Stomach (tissue), 9 donors: ENCODE results near the gene MFSD12. TPM values are rescaled to one million over a fixed set of nuclear protein-coding genes. Genes with fewer than 3 reads are reported as not detected.

ENCODE experiments used
- DNase-seq, 2 donors: peaks; one replicate each; pipeline versions ENCODE4 v3.0.0 to v3.0.0-alpha.2; 2013 to 2019
- H3K27ac ChIP-seq, 5 donors: fragments of 200-600 bp in 4 of 5; sonication (generic) in 4 of 5; one replicate each; pipeline ENCODE4 v1.5.1; 2013 to 2019; ENCODE audit warnings: mild to moderate bottlenecking in 1 of 5, moderate library complexity in 1 of 5
- H3K27me3 ChIP-seq, 3 donors: fragments of 200-600 bp; sonication (generic); one replicate each; pipeline ENCODE4 v1.5.1; 2017 to 2019; ENCODE audit warnings: mixed run types in 1 of 3
- H3K36me3 ChIP-seq, 4 donors: fragments of 200-600 bp; sonication (generic); 1 replicate in 3 of 4; 2 replicates in 1 of 4; pipeline ENCODE4 v1.5.1; 2016 to 2019
- H3K4me1 ChIP-seq, 4 donors: fragments of 200-600 bp; sonication (generic); one replicate each; pipeline ENCODE4 v1.5.1; 2016 to 2019
- H3K4me3 ChIP-seq, 4 donors: fragments of 200-600 bp; sonication (generic) in 3 of 4; one replicate each; pipeline ENCODE4 v1.5.1; 2016 to 2019; ENCODE audit warnings: mild to moderate bottlenecking in 1 of 4
- H3K9me3 ChIP-seq, 4 donors: fragments of 200-600 bp; sonication (generic); one replicate each; pipeline ENCODE4 v1.5.1; 2016 to 2019
- CTCF ChIP-seq, 7 experiments: fragments of 450-650 bp in 4 of 7; fragments of 200-600 bp in 3 of 7; sonication (generic) in 3 of 7; IDR thresholded peaks; one replicate each; pipeline ENCODE4 v1.5.1; 2016 to 2019; ENCODE audit warnings: antibody characterized with exemption in 7 of 7, control low read depth in 2 of 7, mild to moderate bottlenecking in 1 of 7
- EP300 ChIP-seq: sonication (generic); formaldehyde crosslinking; IDR thresholded peaks from one replicate; pipeline ENCODE4 v1.6.1; 2017; ENCODE audit warnings: antibody characterized with exemption
- POLR2A ChIP-seq, 4 donors: fragments of 450-650 bp; IDR thresholded peaks; one replicate each; pipeline ENCODE4 v1.6.1; 2016; ENCODE audit warnings: antibody characterized with exemption in 4 of 4, control low read depth in 2 of 4, mild to moderate bottlenecking in 1 of 4, moderate library complexity in 1 of 4
- POLR2AphosphoS5 ChIP-seq, 3 donors: sonication (generic); formaldehyde crosslinking; IDR thresholded peaks; one replicate each; pipeline ENCODE4 v1.6.1; 2016; ENCODE audit warnings: antibody characterized with exemption in 3 of 3
- WGBS, 5 donors: extraction: QIAGEN DNeasy Blood & Tissue Kit in 3 of 5; methylation state at CpG; one replicate each; pipeline versions ENCODE4 v1.1.5 to v1.1.7; 2013 to 2018; 5-methylcytosine and 5-hydroxymethylcytosine counted together
- intact Hi-C: fragments of 100-400 bp; cut with DNase I; formaldehyde crosslinking; loops from one replicate; pipeline ENCODE4 v1.15.1; 2023; ENCODE audit warnings: low total_unique reads
- polyA plus RNA-seq, 3 donors: library from polyadenylated mRNA; stranded (reverse); fragments of 200-250 nt; gene quantifications; one replicate each; pipeline ENCODE4 v1.2.3, GENCODE V29; 2013
- total RNA-seq, 5 donors: library from RNA; depleted of rRNA; stranded (reverse); fragments of >200 nt; gene quantifications; one replicate each; pipeline versions ENCODE4 v1.1.0 to v1.2.3, GENCODE V29; 2014 to 2016
- donor health status: healthy with polysubstance abuse.
- donor health status: Bipolar disorder and iron deficiency.
- donor health status: healthy.

MFSD12 gene
- total and polyA plus RNA-seq, 8 donors = 0.58 to 96.4 (median 34.8) TPM

GRCh38 chr19:3528080-3528479 is 29.3 kb downstream of the MFSD12 start:
- DNase-seq = no peak
- TF ChIP-seq POLR2AphosphoS5 (IDR thresholded peaks at IDR 0.05) (no peak), CTCF (IDR thresholded peaks at IDR 0.05) (no peak), POLR2A (IDR thresholded peaks at IDR 0.05) (no peak), EP300 (no peak)
- Histone ChIP-seq H3K27ac (no peak overlapping the region), H3K4me3 (no peak overlapping the region), H3K27me3 (no peaks in the 10 kb centered on the region), H3K36me3 (peaks cover 74 to 82% (median 78%) of the 10 kb centered on the region in 4 donors), H3K4me1 (no peaks in the 10 kb centered on the region), H3K9me3 (no peaks in the 10 kb centered on the region)
- 96 to 99% (median 98%) methylated on average over 9 to 14 of the region's 14 CpGs for WGBS, 5 donors
- intact Hi-C loops = no loop called here

GRCh38 chr19:3527238-3527910 is 30.0 kb downstream of the MFSD12 start:
- no peak overlapping the region for H3K27ac ChIP-seq
- no peaks in the 10 kb centered on the region for H3K27me3 ChIP-seq
- DNase-seq = no peak
- intact Hi-C loops = no loop called here
- no peak for TF ChIP-seq POLR2A (IDR thresholded peaks at IDR 0.05)
- no peak for TF ChIP-seq CTCF (IDR thresholded peaks at IDR 0.05)
- TF ChIP-seq POLR2AphosphoS5 (IDR thresholded peaks at IDR 0.05) = no peak
- H3K4me3 ChIP-seq = no peak overlapping the region
- H3K4me1 ChIP-seq = no peaks in the 10 kb centered on the region
- WGBS, 5 donors = 94 to 99% (median 96%) methylated on average over 17 to 21 of the region's 21 CpGs
- peaks cover 69 to 82% (median 78%) of the 10 kb centered on the region in 4 donors for H3K36me3 ChIP-seq
- no peaks in the 10 kb centered on the region for H3K9me3 ChIP-seq

GRCh38 chr19:3526507-3527237 is 30.7 kb downstream of the MFSD12 start:
- WGBS, 5 donors = 91 to 95% (median 92%) methylated on average over 21 to 28 of the region's 28 CpGs
- DNase-seq = no peak
- Histone ChIP-seq H3K27ac (no peak overlapping the region), H3K27me3 (no peaks in the 10 kb centered on the region), H3K9me3 (no peaks in the 10 kb centered on the region), H3K4me1 (no peaks in the 10 kb centered on the region), H3K4me3 (no peak overlapping the region), H3K36me3 (peaks cover 62 to 82% (median 78%) of the 10 kb centered on the region in 4 donors)
- intact Hi-C loops = no loop called here
- TF ChIP-seq POLR2A (IDR thresholded peaks at IDR 0.05) (no peak), CTCF (IDR thresholded peaks at IDR 0.05) (no peak), EP300 (no peak), POLR2AphosphoS5 (IDR thresholded peaks at IDR 0.05) (no peak)

DNA sequence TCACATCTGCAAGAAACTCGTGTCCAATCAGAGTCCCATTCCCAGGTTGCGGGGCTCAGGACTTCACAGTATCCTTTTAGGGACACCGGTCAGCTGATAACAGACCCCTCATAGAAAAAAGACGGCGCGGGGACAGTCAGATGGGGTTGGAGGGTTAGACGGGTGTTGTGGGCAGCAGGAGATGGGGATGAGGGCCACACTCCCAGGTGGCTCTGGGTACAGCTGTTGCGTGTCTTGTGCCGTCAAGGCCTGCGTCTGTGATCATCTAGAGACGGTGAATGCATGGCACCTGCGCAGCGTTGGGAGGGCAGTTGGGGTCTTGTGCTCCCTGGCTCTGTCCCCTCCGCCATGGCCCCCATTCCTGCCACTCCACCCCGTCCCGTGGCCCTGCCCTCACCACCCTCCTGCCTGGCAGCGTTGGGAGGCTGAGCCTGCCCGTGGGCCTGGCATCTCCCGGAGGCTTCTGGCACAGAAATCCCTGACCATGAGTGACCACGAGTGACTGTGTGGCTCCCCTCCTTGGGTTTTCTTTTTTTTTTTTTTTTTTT is 32.4 kb downstream of the MFSD12 start:
- Histone ChIP-seq H3K4me3 (no peak overlapping the region), H3K27me3 (no peaks in the 10 kb centered on the region), H3K36me3 (peaks cover 51 to 85% (median 77%) of the 10 kb centered on the region in 4 donors), H3K4me1 (peaks cover 0 to 11% (median 5%) of the 10 kb centered on the region in 4 donors), H3K27ac (no peak overlapping the region), H3K9me3 (no peaks in the 10 kb centered on the region)
- TF ChIP-seq EP300 (no peak), CTCF (IDR thresholded peaks at IDR 0.05) (no peak), POLR2A (IDR thresholded peaks at IDR 0.05) (no peak), POLR2AphosphoS5 (IDR thresholded peaks at IDR 0.05) (no peak)
- 93 to 97% (median 95%) methylated on average over 20 of the region's 20 CpGs for WGBS, 5 donors
- intact Hi-C loops = no loop called here
- no peak for DNase-seq
